ENCODE results near the gene GLB1L2.

The GLB1L2 gene

GRCh38 chr11:134369656-134370525 is 38.1 kb downstream of the GLB1L2 start:
- DNase-seq = no peak

- no peak for DNase-seq
These were observed 39.0 kb downstream of the GLB1L2 start for GRCh38 chr11:134370526-134371435.

- DNase-seq = no peak
These were observed 39.8 kb downstream of the GLB1L2 start for GRCh38 chr11:134371436-134372185.

GRCh38 chr11:134372536-134372935 is 40.7 kb downstream of the GLB1L2 start:
- DNase-seq = no peak

DNA sequence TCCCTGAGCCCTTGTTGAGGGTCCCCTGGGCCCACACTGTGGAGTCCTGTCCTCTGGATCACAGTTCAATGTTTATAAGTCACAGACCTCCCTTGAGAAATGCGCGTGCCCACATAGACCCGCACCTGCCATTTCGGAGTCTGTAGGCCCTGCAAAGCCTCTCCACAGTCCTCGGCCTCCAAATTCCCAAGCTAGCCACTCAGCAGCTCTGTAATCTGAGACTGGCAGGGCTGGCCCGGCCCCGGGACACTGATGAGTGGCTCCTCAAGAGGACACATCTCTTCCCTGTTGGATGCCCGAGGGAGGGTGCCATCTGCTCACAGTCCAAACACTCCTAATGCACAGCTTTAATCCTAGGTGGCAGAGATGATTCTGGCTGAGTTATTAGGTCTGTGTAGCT is 41.2 kb downstream of the GLB1L2 start:
- DNase-seq = no peak

DNA sequence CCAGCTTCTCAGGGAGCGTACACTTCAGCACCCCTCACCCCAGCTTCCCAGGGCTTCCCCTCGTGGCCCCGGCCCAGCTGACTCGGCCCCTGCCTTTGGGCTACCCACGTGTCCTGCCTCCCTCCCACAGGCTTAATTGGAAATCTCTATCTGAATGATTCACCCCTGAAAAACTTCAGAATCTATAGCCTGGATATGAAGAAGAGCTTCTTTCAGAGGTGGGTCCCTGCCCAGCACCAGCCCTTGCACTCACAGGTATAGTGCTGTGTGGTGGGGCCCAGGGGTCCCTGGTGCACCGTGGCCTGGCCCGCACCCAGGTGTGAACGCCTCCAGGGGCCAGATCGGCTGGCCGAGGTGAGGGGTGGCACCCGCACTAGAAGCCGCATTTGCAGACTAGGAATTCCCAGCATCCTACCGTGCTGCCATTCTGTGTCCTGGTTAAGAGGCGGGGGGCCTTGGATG is 41.8 kb downstream of the GLB1L2 start:
- no peak for DNase-seq

DNA sequence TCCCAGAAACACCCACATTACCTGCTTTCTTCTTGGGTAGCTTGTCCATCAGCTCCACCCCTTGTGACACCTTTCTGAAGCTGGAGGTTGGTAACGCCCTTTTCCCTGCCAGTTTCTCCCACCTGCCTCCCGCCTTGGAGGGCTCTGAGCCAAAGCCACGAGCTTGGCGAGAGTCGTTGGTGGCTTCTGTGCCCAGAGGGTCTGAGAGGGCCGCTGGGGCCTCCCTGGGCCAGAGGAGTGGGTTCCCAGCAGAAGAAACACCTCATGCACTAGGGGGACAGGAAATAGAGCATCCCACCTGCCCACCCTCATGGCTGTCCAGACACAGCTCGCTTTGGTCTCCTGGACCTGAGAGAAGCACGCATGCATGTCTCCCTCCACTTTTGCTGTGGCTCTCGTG is 42.4 kb downstream of the GLB1L2 start:
- no peak for DNase-seq

DNA sequence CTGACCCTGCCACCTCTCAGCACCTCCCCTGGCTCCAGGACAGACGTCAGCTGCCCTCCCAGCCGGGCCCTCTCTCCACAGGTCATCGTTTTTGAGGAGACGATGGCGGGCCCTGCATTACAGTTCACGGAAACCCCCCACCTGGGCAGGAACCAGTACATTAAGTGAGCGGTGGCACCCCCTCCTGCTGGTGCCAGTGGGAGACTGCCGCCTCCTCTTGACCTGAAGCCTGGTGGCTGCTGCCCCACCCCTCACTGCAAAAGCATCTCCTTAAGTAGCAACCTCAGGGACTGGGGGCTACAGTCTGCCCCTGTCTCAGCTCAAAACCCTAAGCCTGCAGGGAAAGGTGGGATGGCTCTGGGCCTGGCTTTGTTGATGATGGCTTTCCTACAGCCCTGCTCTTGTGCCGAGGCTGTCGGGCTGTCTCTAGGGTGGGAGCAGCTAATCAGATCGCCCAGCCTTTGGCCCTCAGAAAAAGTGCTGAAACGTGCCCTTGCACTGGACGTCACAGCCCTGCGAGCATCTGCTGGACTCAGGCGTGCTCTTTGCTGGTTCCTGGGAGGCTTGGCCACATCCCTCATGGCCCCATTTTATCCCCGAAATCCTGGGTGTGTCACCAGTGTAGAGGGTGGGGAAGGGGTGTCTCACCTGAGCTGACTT is 43.2 kb downstream of the GLB1L2 start:
- no peak for DNase-seq

DNA sequence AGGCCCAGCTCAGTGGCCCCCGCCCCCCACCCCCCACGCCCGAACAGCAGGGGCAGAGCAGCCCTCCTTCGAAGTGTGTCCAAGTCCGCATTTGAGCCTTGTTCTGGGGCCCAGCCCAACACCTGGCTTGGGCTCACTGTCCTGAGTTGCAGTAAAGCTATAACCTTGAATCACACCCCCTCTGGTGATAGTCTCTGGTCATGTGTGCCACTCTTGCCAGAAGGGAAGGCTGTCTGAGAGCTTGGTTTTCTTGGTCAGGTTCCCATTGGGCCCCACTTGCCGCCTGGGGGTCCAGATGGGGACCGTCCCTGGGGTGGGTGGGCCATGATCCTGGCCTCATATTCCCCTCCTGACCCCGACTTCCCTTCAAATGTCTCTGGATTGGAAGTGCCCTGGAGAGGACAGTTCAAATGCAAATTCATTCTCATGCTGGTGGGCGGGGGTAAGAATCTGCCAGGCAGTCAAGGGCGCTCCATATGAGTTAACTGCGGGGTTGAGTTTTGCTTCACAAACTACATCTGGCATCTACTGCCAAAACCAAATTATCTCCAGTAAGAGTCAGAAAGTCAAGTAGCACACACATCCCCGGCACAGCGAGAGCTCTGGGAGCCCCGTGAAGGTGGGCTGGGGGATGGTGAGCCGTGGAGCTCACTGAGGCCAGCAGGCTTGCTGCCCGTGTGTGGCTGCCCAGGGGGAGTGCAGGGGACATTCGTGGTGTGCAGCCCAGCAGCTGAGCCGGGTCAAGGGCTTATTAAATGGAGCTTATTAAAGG is 44.5 kb downstream of the GLB1L2 start:
- no peak for DNase-seq

DNA sequence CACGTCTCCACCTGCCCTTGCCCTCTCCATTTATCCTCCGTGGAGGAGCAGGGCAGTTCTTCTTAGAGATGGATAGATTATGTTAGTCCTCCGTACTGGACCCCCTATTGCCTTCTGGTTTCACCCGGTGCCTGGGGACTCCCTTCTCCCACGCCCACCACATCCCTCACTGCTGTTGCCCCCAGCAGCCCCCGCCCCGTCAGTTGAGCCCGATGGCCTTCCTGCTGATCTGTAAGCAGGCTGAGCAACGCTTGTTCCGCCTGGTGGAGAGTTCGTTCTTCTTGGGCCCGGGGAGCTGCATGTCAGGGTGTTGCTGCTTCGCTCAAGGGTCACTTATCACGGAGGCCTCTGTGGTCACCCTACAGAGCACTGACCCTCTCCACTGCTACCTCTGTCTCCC is 46.1 kb downstream of the GLB1L2 start:
- no peak for DNase-seq

DNA sequence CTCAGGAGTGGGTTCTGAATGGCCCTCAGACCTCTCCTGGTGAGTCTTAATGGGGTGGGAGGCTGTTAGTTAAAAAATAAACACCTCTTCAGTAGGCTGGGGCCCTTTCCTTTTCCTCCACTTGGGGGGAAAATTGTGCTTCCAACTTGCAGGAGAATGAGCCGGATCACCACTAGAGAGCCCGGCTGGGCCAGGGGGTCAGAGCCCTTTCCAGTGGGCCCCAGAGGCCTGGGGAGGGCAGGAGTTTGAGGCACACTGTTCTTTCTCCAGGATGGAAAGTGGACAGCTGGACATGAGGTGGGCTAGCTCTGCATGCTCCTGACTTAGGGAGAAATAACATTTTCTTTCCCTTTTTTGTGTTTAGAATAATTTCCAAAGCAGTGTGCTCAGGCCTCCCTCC is 47.5 kb downstream of the GLB1L2 start:
- DNase-seq = no peak

DNA sequence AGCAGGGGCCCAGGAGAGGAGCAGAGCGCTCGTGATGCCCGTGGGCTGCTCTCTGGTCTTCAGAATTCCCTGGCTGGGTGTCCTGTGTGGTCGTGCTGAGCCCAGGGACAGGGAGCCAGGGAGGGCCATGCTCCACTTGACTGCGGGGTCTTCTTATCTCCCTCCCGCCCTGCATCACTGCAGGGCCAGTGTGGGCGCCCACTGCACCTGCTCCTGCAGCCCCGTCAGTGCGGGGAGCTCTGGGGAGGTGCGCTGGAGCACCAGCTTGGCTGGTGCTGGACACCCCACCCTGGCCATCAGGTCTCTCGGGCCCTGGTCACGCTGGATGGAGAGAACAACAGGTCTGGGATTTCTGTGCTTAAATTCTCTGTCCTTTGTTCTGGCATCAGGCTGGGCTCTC is 48.4 kb downstream of the GLB1L2 start:
- DNase-seq = no peak

DNA sequence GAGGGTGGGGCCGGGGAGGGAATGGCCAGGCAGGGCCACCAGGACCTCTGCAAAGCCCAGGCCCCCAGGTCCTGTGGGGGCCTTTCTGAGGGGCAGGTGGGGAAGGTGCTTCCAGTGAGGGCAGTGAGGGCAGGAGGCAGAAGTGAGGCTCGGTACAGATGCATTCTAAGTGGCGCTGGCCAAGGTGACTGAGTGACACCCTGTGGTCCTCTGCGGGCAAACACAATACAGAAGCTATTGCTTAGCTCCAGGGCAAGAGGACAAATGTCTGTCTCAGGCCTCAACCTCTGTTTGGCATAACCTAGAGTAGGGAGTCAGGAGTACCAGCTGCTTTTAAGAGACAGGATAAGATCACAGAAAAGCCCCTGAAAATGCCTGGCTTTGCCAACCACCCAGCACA is 49.0 kb downstream of the GLB1L2 start:
- no peak for DNase-seq

DNA sequence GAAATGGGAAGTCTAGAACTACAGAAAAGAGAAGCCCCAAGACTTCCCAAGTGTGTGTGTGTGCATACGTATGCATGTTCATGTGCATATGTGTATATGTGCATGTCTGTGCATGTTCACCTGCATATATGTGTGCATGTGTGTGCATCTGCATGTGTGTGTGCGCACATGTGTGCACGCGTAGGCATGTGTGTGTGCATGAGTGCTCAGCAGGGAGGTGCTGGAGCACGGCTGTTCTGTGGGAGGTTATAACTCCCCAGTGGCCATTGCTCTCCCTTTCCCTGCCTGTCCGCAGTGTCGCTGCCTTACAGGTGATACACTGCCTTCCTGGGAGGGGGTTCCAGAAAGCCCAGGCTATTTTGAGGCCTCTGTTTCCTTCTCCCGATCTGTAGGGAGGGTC is 50.5 kb downstream of the GLB1L2 start:
- DNase-seq = no peak

- no peak for DNase-seq
These were observed 51.0 kb downstream of the GLB1L2 start for GRCh38 chr11:134382830-134383229.

DNA sequence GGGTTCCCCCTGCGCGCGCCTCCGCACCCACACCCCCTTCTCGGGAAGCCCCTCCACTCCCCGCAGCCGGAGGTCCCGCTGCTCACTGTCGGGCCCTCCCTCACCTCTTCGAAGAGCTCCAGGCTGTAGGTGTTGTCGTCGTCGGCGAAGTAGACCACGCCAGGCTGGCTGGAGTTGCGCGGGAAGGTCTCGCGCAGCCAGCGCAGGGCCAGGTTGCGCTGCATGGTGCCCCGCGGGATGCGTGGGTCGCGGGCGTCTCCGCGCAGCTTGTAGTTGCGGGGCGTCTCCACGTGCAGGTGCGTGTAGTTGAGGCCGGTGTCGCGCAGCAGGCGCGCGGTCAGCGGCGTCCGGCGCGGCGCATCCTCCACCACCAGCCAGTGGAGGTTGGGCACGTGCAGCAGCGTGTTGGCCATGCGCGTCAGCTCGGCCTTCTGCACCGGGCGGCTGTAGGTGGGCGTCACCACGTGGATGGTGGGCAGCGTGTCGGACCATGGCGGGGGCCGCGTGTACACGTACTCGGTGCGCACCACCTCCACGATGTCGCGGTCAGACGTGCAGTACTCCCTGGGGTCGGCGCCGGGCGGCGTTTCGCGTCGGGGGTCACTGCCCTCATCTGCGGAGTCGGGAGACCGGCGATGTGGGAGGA is 51.9 kb downstream of the GLB1L2 start:
- no peak for DNase-seq

DNA sequence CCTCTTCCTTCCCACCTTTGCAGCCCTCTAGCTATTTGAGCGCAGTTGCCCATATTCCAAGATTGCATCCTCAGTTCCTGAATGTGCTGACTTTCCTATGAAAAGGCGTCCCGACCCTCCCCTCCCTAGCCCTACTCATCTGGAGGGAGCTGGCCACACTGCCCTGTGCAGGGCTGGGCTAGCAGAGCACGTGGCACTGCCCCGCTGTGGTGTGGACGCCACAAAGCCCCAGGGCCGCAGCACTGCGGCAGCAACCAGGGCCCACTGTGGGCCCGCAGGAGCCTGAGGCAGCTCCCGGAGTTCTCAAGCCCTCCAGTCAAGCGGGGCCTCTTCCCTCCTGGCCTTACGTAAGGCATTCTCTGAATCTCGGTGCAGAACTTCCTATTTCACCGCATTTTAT is 52.6 kb downstream of the GLB1L2 start:
- DNase-seq = no peak

DNA sequence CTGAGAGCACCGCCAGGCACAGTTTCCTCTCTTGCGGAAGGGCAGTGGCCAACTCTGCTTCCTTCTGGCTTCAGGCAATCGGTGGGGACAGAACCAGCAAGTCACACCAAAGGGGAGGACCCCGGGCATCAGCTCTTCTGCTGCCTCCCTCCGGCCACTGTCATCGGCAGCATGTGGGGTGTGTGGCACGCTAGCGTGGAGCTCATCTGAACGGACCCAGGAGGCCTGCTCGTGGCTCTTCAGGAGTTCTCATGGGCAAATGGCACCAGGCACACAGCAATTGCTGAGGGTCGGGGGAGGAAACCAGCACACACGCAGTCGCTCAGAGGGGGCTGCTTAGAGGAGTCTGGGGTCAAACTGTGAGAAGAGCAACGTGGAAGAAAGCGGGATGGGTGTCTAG is 53.4 kb downstream of the GLB1L2 start:
- no peak for DNase-seq

- no peak for DNase-seq
These were observed 54.2 kb downstream of the GLB1L2 start for GRCh38 chr11:134385774-134386565.

- DNase-seq = no peak
These were observed 55.2 kb downstream of the GLB1L2 start for GRCh38 chr11:134386945-134387344.

Measured in fibroblast of skin of abdomen (primary cell).